ENCODE data around the gene SCFD2. TPM values are rescaled to one million over a fixed set of nuclear protein-coding genes. Genes with fewer than 3 reads are reported as not detected.

SCFD2 gene
- polyA plus RNA-seq, 3 donors = 5.4 to 9.4 (median 6.7) TPM

GRCh38 chr4:53119680-53120079, 246.2 kb downstream of the SCFD2 start:
- Histone ChIP-seq H3K36me3 (replicated peaks in 1 of 2; ENCODE audit: control insufficient read depth in 1 of 2, insufficient read depth in 2 of 2, low read length in 2 of 2) (no peaks in the 10 kb centered on the region), H3K4me3 (replicated peaks in 1 of 3; ENCODE audit: low read depth in 2 of 3, low read length in 3 of 3) (no peak overlapping the region), H3K27me3 (ENCODE audit: control insufficient read depth in 2 of 2, insufficient read depth in 2 of 2, low read length in 2 of 2) (no peaks in the 10 kb centered on the region), H3K9ac (ENCODE audit: insufficient read depth, low read length, poor library complexity, severe bottlenecking) (no peak overlapping the region), H4K20me1 (ENCODE audit: insufficient read depth, low read length) (no peaks in the 10 kb centered on the region), H3K4me2 (replicated peaks; ENCODE audit: extremely low read depth, low read length, poor library complexity, severe bottlenecking) (no peak overlapping the region), H3K27ac (ENCODE audit: low read depth in 1 of 2, low read length in 2 of 2) (no peak overlapping the region), H2AFZ (ENCODE audit: insufficient read depth, low read depth, low read length, poor library complexity, severe bottlenecking) (no peak overlapping the region), H3K79me2 (ENCODE audit: insufficient read depth, low read length) (no peaks in the 10 kb centered on the region), H3K4me1 (ENCODE audit: control insufficient read depth in 1 of 2, insufficient read depth in 2 of 2, low read length in 2 of 2) (no peaks in the 10 kb centered on the region), H3K9me3 (replicated peaks in 1 of 2; ENCODE audit: control insufficient read depth in 1 of 2, insufficient read depth in 1 of 2, low read length in 2 of 2) (no peaks in the 10 kb centered on the region)
- Mint-ChIP-seq H3K36me3 (peaks cover 0 to 3% of the 10 kb centered on the region in 2 donors), H3K9me3 (peaks cover 0 to 2% (median 0%) of the 10 kb centered on the region in 7 donors), H3K27me3 (ENCODE audit: low read depth in 3 of 3) (no peaks in the 10 kb centered on the region), H3K27ac (no peak overlapping the region), H3K4me3 (no peak overlapping the region), H3K4me1 (no peaks in the 10 kb centered on the region)
- no peak for TF ChIP-seq CTCF (IDR thresholded peaks at IDR 0.05)
- no peak for DNase-seq
- intact Hi-C loops (cut with micrococcal nuclease) = no loop called here

- Histone ChIP-seq H2AFZ (ENCODE audit: insufficient read depth, low read depth, low read length, poor library complexity, severe bottlenecking) (no peak overlapping the region), H3K4me1 (ENCODE audit: control insufficient read depth in 1 of 2, insufficient read depth in 2 of 2, low read length in 2 of 2) (no peaks in the 10 kb centered on the region), H3K36me3 (replicated peaks in 1 of 2; ENCODE audit: control insufficient read depth in 1 of 2, insufficient read depth in 2 of 2, low read length in 2 of 2) (no peaks in the 10 kb centered on the region), H3K4me3 (replicated peaks in 1 of 3; ENCODE audit: low read depth in 2 of 3, low read length in 3 of 3) (no peak overlapping the region), H4K20me1 (ENCODE audit: insufficient read depth, low read length) (no peaks in the 10 kb centered on the region), H3K9me3 (replicated peaks in 1 of 2; ENCODE audit: control insufficient read depth in 1 of 2, insufficient read depth in 1 of 2, low read length in 2 of 2) (no peaks in the 10 kb centered on the region), H3K4me2 (replicated peaks; ENCODE audit: extremely low read depth, low read length, poor library complexity, severe bottlenecking) (no peak overlapping the region), H3K27ac (ENCODE audit: low read depth in 1 of 2, low read length in 2 of 2) (no peak overlapping the region), H3K79me2 (ENCODE audit: insufficient read depth, low read length) (no peaks in the 10 kb centered on the region), H3K9ac (ENCODE audit: insufficient read depth, low read length, poor library complexity, severe bottlenecking) (no peak overlapping the region), H3K27me3 (ENCODE audit: control insufficient read depth in 2 of 2, insufficient read depth in 2 of 2, low read length in 2 of 2) (no peaks in the 10 kb centered on the region)
- no peak for DNase-seq
- TF ChIP-seq CTCF (IDR thresholded peaks at IDR 0.05) = no peak
- H3K36me3 Mint-ChIP-seq = peaks cover 0 to 6% of the 10 kb centered on the region in 2 donors
- WGBS (ENCODE audit: insufficient coverage) = 100% methylated on average over 1 of the region's 3 CpGs
- H3K27me3 Mint-ChIP-seq (ENCODE audit: low read depth in 3 of 3) = no peaks in the 10 kb centered on the region
- H3K9me3 Mint-ChIP-seq = peaks cover 0 to 3% (median 0%) of the 10 kb centered on the region in 7 donors
- no peaks in the 10 kb centered on the region for H3K4me1 Mint-ChIP-seq
- intact Hi-C loops (cut with micrococcal nuclease) = no loop called here
- no peak overlapping the region for H3K27ac Mint-ChIP-seq
- no peak overlapping the region for H3K4me3 Mint-ChIP-seq
These were observed 247.2 kb downstream of the SCFD2 start for GRCh38 chr4:53118676-53119075.
